GM12872 (cell line): Measurements from ENCODE around the gene TTLL9.

Experiments used
- CTCF ChIP-seq: IDR thresholded peaks from 3 replicates; pipeline ENCODE4 v1.5.1; 2011; ENCODE audit warnings: low read depth, mild to moderate bottlenecking, low read length, moderate library complexity; ENCODE audit not compliant: insufficient read depth

Gene TTLL9

GRCh38 chr20:31906001-31906400 lies 35.6 kb downstream of the TTLL9 start:
- TF ChIP-seq CTCF, result no peak

GRCh38 chr20:31907046-31907445 lies 36.6 kb downstream of the TTLL9 start:
- TF ChIP-seq CTCF, result no peak

- no peak for TF ChIP-seq CTCF
Measured at GRCh38 chr20:31908016-31908415, 37.6 kb downstream of the TTLL9 start.

GRCh38 chr20:31908424-31908823 lies 38.0 kb downstream of the TTLL9 start:
- no peak for TF ChIP-seq CTCF

GRCh38 chr20:31909253-31910070 lies 39.0 kb downstream of the TTLL9 start:
- no peak for TF ChIP-seq CTCF

GRCh38 chr20:31910071-31910803 lies 39.8 kb downstream of the TTLL9 start:
- TF ChIP-seq CTCF, result no peak

- no peak for TF ChIP-seq CTCF
Measured at GRCh38 chr20:31913431-31914157, 43.2 kb downstream of the TTLL9 start.
